Measurements from ENCODE around the gene ZNF169. TPM values are rescaled to one million over a fixed set of nuclear protein-coding genes. Genes with fewer than 3 reads are reported as not detected.
"Not testable (repeated sequence)": the region's sequence is repeated elsewhere in the genome, so short reads cannot be mapped to it uniquely, and the experiment has no call there.

Gene ZNF169
- total RNA-seq, 3 donors from 2014 or later (not counting 1 experiment from before 2014, with no cell fraction given), result 4.6 to 11.3 (median 8.9) TPM

GRCh38 chr9:94250456-94250855 is 8.6 kb upstream of the ZNF169 start:
- Histone ChIP-seq H3K9me3 (ENCODE audit: control insufficient read depth, insufficient read depth, low read length) (no peaks in the 10 kb centered on the region), H3K4me1 (ENCODE audit: control insufficient read depth, insufficient read depth, low read length) (no peaks in the 10 kb centered on the region), H3K27ac (ENCODE audit: low read length) (no peak overlapping the region), H3K27me3 (ENCODE audit: control insufficient read depth, insufficient read depth, low read length) (no peaks in the 10 kb centered on the region), H3K4me3 (ENCODE audit: low read length) (no peak overlapping the region), H3K36me3 (ENCODE audit: control insufficient read depth, insufficient read depth, low read length) (no peaks in the 10 kb centered on the region)
- 42% methylated on average over 4 of the region's 4 CpGs for WGBS (ENCODE audit: insufficient coverage)
- H3K36me3 Mint-ChIP-seq, result no peaks in the 10 kb centered on the region
- H3K4me3 Mint-ChIP-seq, result no peak overlapping the region
- peaks cover 6 to 12% of the 10 kb centered on the region in 2 donors for H3K27me3 Mint-ChIP-seq (ENCODE audit: low read depth in 2 of 2)
- H3K27ac Mint-ChIP-seq, result no peak overlapping the region
- H3K4me1 Mint-ChIP-seq, result peaks cover 0 to 7% of the 10 kb centered on the region in 2 donors
- no peaks in the 10 kb centered on the region for H3K9me3 Mint-ChIP-seq
- peak in 1 of 2 donors; percentile 40 for DNase-seq
- TF ChIP-seq CTCF (IDR thresholded peaks at IDR 0.05), result no peak
- ATAC-seq, result no peak
- intact Hi-C loops (cut with micrococcal nuclease), result no loop called here

DNA sequence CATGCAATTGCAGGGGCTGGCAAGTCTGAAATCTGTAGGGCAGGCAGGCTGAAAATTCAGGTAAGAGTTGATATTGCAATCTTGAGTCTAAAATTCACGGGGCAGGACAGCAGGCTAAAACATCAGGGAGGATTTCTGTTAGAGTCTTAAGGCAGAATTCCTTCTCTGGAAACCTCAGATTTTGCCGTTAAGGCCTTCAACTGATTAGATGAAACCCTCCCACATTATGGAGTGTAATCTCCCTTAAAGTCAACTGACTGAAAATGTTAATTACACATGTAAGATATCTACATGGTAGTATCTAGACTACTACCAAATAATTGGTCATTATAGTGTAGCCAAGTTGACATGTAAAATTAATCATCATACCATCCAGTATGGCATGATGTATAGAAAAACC is 3.1 kb upstream of the ZNF169 start:
- Mint-ChIP-seq H3K27ac (no peak overlapping the region), H3K9me3 (no peaks in the 10 kb centered on the region), H3K27me3 (ENCODE audit: low read depth in 2 of 2) (peaks cover 9 to 14% of the 10 kb centered on the region in 2 donors), H3K4me3 (no peak overlapping the region), H3K36me3 (no peaks in the 10 kb centered on the region), H3K4me1 (peaks cover 13 to 14% of the 10 kb centered on the region in 2 donors)
- WGBS (ENCODE audit: insufficient coverage), result 83% methylated on average over 1 of the region's 2 CpGs
- no peak for ATAC-seq
- no peaks in the 10 kb centered on the region for H3K27me3 ChIP-seq (ENCODE audit: control insufficient read depth, insufficient read depth, low read length)
- intact Hi-C loops (cut with micrococcal nuclease), result no loop called here
- no peaks in the 10 kb centered on the region for H3K36me3 ChIP-seq (ENCODE audit: control insufficient read depth, insufficient read depth, low read length)
- H3K4me1 ChIP-seq (ENCODE audit: control insufficient read depth, insufficient read depth, low read length), result peaks cover 19% of the 10 kb centered on the region
- H3K9me3 ChIP-seq (ENCODE audit: control insufficient read depth, insufficient read depth, low read length), result no peaks in the 10 kb centered on the region
- no peak for DNase-seq
- H3K27ac ChIP-seq (ENCODE audit: low read length), result no peak overlapping the region
- no peak overlapping the region for H3K4me3 ChIP-seq (ENCODE audit: low read length)
- no peak for TF ChIP-seq CTCF (IDR thresholded peaks at IDR 0.05)

- H3K9me3 ChIP-seq (ENCODE audit: control insufficient read depth, insufficient read depth, low read length); H3K4me3 Mint-ChIP-seq; H3K36me3 ChIP-seq (ENCODE audit: control insufficient read depth, insufficient read depth, low read length); H3K27ac Mint-ChIP-seq; H3K27me3 Mint-ChIP-seq (ENCODE audit: low read depth in 2 of 2); ATAC-seq; H3K36me3 Mint-ChIP-seq; H3K4me3 ChIP-seq (ENCODE audit: low read length); intact Hi-C loops (cut with micrococcal nuclease); H3K9me3 Mint-ChIP-seq; DNase-seq; H3K27me3 ChIP-seq (ENCODE audit: control insufficient read depth, insufficient read depth, low read length); H3K4me1 ChIP-seq (ENCODE audit: control insufficient read depth, insufficient read depth, low read length); H3K27ac ChIP-seq (ENCODE audit: low read length): not testable (repeated sequence)
- WGBS (ENCODE audit: insufficient coverage), result 100% methylated on average over 3 of the region's 3 CpGs
- H3K4me1 Mint-ChIP-seq, result peaks cover 13 to 16% of the 10 kb centered on the region in 2 donors
Observed at GRCh38 chr9:94265626-94266402, 6.7 kb downstream of the ZNF169 start.

- intact Hi-C loops (cut with micrococcal nuclease), result no loop called here
- no peaks in the 10 kb centered on the region for H3K36me3 Mint-ChIP-seq
- 98% methylated on average over 7 of the region's 8 CpGs for WGBS (ENCODE audit: insufficient coverage)
Observed at GRCh38 chr9:94269264-94269663, 10.2 kb downstream of the ZNF169 start.

More at GRCh38 chr9:94269264-94269663, 10.2 kb downstream of the ZNF169 start:
- Histone ChIP-seq H3K4me3 (ENCODE audit: low read length) (no peak overlapping the region), H3K9me3 (ENCODE audit: control insufficient read depth, insufficient read depth, low read length) (peaks cover 3% of the 10 kb centered on the region), H3K27me3 (ENCODE audit: control insufficient read depth, insufficient read depth, low read length) (no peaks in the 10 kb centered on the region), H3K36me3 (ENCODE audit: control insufficient read depth, insufficient read depth, low read length) (no peaks in the 10 kb centered on the region), H3K4me1 (ENCODE audit: control insufficient read depth, insufficient read depth, low read length) (no peaks in the 10 kb centered on the region), H3K27ac (ENCODE audit: low read length) (no peak overlapping the region)
- no peak overlapping the region for H3K4me3 Mint-ChIP-seq
- no peaks in the 10 kb centered on the region for H3K27me3 Mint-ChIP-seq (ENCODE audit: low read depth in 2 of 2)
- peaks cover 10 to 19% of the 10 kb centered on the region in 2 donors for H3K4me1 Mint-ChIP-seq
- DNase-seq (no peak), ATAC-seq (no peak)
- no peak for TF ChIP-seq CTCF (IDR thresholded peaks at IDR 0.05)
- no peaks in the 10 kb centered on the region for H3K9me3 Mint-ChIP-seq
- H3K27ac Mint-ChIP-seq, result no peak overlapping the region
